Measurements from ENCODE around the gene CFAP126.
"Not testable (repeated sequence)": the region's sequence is repeated elsewhere in the genome, so short reads cannot be mapped to it uniquely, and the experiment has no call there.

DNA sequence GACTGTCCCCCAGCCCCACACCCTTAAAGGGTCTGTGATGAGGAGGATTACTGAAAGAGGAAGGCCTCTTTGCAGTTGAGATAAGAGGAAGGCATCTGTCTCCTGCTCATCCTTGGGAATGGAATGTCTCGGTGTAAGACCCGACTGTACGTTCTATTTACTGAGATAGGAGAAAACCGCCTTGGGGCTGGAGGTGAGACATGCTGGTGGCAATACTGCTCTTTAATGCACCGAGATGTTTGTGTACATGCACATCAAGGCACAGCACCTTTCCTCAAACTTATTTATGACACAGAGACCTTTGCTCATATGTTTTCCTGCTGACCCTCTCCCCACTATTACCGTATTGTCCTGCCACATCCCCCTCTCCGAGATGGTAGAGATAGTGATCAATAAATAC, 45.4 kb upstream of the CFAP126 start:
- TF ChIP-seq, protein P1, sequence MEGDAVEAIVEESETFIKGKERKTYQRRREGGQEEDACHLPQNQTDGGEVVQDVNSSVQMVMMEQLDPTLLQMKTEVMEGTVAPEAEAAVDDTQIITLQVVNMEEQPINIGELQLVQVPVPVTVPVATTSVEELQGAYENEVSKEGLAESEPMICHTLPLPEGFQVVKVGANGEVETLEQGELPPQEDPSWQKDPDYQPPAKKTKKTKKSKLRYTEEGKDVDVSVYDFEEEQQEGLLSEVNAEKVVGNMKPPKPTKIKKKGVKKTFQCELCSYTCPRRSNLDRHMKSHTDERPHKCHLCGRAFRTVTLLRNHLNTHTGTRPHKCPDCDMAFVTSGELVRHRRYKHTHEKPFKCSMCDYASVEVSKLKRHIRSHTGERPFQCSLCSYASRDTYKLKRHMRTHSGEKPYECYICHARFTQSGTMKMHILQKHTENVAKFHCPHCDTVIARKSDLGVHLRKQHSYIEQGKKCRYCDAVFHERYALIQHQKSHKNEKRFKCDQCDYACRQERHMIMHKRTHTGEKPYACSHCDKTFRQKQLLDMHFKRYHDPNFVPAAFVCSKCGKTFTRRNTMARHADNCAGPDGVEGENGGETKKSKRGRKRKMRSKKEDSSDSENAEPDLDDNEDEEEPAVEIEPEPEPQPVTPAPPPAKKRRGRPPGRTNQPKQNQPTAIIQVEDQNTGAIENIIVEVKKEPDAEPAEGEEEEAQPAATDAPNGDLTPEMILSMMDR (IDR thresholded peaks at IDR 0.05 in 4 of 5, conservative IDR thresholded peaks at IDR 0.05 in 1 of 5), result not testable (repeated sequence)
- not testable (repeated sequence) for TF ChIP-seq POLR2A (IDR thresholded peaks at IDR 0.05)

Data from gastrocnemius medialis (tissue), 4 donors.